ENCODE results near the gene DNAH12. TPM values are rescaled to one million over a fixed set of nuclear protein-coding genes. Genes with fewer than 3 reads are reported as not detected.
A peak's percentile ranks its signal among the peaks of the same experiment; 100 is the strongest.

Gene DNAH12
- total and polyA plus RNA-seq, 2 of the 13 experiments (the other 11 are each of a cell fraction or from before 2014, with no cell fraction given): 0.11 TPM

GRCh38 chr3:57587905-57588304 lies 43.8 kb upstream of the DNAH12 start:
- Histone ChIP-seq H4K20me1 (ENCODE audit: insufficient read depth, low read length) (peaks cover 85% of the 10 kb centered on the region), H3K36me3 (replicated peaks in 1 of 2; ENCODE audit: control insufficient read depth in 1 of 2, insufficient read depth in 2 of 2, low read length in 2 of 2) (peaks cover 6 to 42% of the 10 kb centered on the region in 2 experiments), H3K27ac (ENCODE audit: extremely low read length, insufficient read depth, low read length) (no peak overlapping the region), H3K79me2 (ENCODE audit: insufficient read depth, low read length) (peaks cover 96% of the 10 kb centered on the region), H3K9ac (ENCODE audit: insufficient read depth, low read depth, low read length) (no peak overlapping the region), H3K4me3 (replicated peaks in 1 of 3; ENCODE audit: insufficient read depth in 1 of 3, low read depth in 2 of 3, low read length in 3 of 3) (no peak overlapping the region), H3K4me2 (ENCODE audit: low read depth, low read length) (no peak overlapping the region), H2AFZ (ENCODE audit: low read length) (no peak overlapping the region), H3K27me3 (ENCODE audit: control insufficient read depth in 1 of 2, insufficient read depth in 2 of 2, low read length in 2 of 2) (no peaks in the 10 kb centered on the region), H3K4me1 (ENCODE audit: insufficient read depth, low read length) (peaks cover 26% of the 10 kb centered on the region), H3K9me3 (ENCODE audit: low read length) (no peaks in the 10 kb centered on the region)
- WGBS (ENCODE audit: low lambda C conversion rate): 91% methylated on average over 2 of the region's 2 CpGs
- BruUV-seq (replicated peaks): no TSS peak
- CTCF ChIA-PET (ENCODE audit: low intra/inter-chr PET ratio, low total read pairs): no interaction called here
- in situ Hi-C loops (cut with HindIII; ENCODE audit: extremely low pct_ligation_motif_present, low pct_unique_long_range_greater_than_20kb): no loop called here
- POLR2A ChIA-PET: interaction anchor here (1.3 to 2.2 kb wide), 2 partner anchors 9 to 32 kb away, joined by 3 to 6 read pairs; partner anchors contain the start of genes ARF4 and PDE12
- intact Hi-C loops (cut with micrococcal nuclease; ENCODE audit: unreplicated experiment): no loop called here
- DNase-seq (ENCODE audit: low spot score): no peak
- FAIRE-seq: no peak
- ATAC-seq: peak; percentile 9; the same call in 1 of the 3 replicates
- TF ChIP-seq, protein P1, sequence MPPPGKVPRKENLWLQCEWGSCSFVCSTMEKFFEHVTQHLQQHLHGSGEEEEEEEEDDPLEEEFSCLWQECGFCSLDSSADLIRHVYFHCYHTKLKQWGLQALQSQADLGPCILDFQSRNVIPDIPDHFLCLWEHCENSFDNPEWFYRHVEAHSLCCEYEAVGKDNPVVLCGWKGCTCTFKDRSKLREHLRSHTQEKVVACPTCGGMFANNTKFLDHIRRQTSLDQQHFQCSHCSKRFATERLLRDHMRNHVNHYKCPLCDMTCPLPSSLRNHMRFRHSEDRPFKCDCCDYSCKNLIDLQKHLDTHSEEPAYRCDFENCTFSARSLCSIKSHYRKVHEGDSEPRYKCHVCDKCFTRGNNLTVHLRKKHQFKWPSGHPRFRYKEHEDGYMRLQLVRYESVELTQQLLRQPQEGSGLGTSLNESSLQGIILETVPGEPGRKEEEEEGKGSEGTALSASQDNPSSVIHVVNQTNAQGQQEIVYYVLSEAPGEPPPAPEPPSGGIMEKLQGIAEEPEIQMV (CRISPR knock-in tag; IDR thresholded peaks at IDR 0.05; ENCODE audit: low read depth): no peak
- TF ChIP-seq SMAD9 (CRISPR knock-in tag; IDR thresholded peaks at IDR 0.05): no peak
- no peak for TF ChIP-seq RBM22 (optimal IDR thresholded peaks at IDR 0.05; ENCODE audit: low read length)
- no peak for TF ChIP-seq ZFP36L2 (CRISPR knock-in tag; IDR thresholded peaks at IDR 0.05)
- TF ChIP-seq GMEB2 (CRISPR knock-in tag; IDR thresholded peaks at IDR 0.05; ENCODE audit: low read depth): no peak
- no peak for TF ChIP-seq TRIM22 (IDR thresholded peaks at IDR 0.05)
- TF ChIP-seq MLXIP (CRISPR knock-in tag; IDR thresholded peaks at IDR 0.05; ENCODE audit: borderline replicate concordance): no peak
- no peak for TF ChIP-seq ZNF34 (CRISPR knock-in tag; IDR thresholded peaks at IDR 0.05; ENCODE audit: borderline replicate concordance)
- no peak for TF ChIP-seq RFX3 (CRISPR knock-in tag; IDR thresholded peaks at IDR 0.05)
- no peak for TF ChIP-seq RCOR2 (CRISPR knock-in tag; IDR thresholded peaks at IDR 0.05)
- no peak for TF ChIP-seq POGK (CRISPR knock-in tag; conservative IDR thresholded peaks at IDR 0.05)
- TF ChIP-seq ZNF362 (CRISPR knock-in tag; IDR thresholded peaks at IDR 0.05; ENCODE audit: borderline replicate concordance): no peak

Data from HepG2 (cell line).